ENCODE data around the gene ATP1A1.

DNA sequence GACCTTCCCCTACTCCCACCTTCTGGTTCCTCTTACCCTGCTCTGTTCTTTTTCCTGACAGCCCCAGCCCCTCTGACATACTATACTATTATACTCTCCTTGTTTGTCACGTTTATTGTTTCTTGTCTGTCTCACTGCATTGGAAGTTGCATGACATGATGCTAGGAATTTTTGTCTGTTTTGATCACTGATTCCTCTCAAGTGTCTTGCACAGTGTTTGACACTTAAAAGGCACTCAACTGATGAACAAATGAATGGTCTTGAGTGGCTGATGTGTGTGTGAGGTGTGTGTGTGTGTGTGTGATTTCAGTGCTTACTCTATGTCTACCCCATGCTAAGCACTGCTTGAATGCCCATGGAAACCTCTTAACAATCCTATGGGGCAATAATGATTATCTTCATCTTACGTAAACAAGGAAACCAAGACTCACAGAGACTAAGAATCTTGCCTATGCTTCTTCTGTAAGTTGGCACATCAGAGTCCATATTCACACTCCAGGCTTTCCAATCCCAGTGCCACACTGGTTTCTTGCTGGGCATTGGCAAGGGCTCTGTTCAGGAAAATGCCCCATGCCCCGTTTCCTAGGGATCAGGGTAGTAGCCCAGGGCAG, 59.7 kb downstream of the ATP1A1 start:
- TF ChIP-seq POLR2AphosphoS5 (IDR thresholded peaks at IDR 0.05; ENCODE audit: low read depth, low read length): no peak
- TF ChIP-seq TAF1 (IDR thresholded peaks at IDR 0.05; ENCODE audit: low read depth, low read length): no peak
- no peak for TF ChIP-seq PAX5 (IDR thresholded peaks at IDR 0.05; ENCODE audit: insufficient read depth, low read length, severe bottlenecking)
